Measurements from ENCODE around the gene TMEM256. TPM values are rescaled to one million over a fixed set of nuclear protein-coding genes. Genes with fewer than 3 reads are reported as not detected.

TMEM256 gene
- total RNA-seq (2014; rRNA removed) = 65.1 and 88.9 TPM in 2 replicates
- 152 TPM for polyA plus RNA-seq (2012)

DNA sequence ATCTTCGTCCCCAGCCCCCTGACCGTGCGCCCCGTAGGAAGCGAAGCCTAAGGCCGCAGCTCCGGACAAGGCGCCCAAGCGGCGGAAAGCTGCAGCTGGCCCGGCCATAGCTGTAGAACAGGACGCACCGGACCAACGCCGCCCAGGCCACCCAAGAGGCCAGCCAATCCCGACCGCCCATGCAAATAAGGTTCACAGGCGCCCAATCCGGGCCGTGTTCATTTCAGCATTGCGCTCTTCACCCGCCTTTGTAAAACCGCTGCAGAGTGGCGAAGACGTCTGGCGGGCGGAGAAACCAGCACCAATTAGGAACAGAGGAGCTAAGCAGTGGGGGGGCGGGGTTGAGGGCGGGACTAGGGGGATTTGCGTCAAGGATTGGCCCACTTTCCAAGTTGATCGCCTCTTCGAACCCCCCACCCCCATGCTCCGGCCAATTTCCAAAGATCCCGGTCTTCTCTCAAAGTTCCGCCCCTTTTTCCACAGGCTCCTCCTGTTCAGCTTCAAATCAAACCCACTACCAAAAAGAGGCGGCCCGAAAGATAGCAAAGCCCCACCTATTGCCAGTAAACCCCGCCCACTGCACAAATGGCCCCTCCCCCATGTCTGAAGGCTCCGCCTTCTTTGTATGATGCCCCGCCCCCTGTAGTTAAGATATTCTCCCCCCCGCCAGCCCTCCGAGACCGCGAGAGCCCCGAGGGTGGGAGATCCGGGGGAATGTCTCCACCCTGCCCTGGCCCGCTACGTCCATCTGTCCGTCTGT, at the start of gene TMEM256:
TMEM256 (minus strand) TSS at position 121 of the 760 bp plus-strand sequence; CDS start at position 108, 13 bp downstream.
- peak; percentile 99 for DNase-seq (ENCODE audit: low read depth)

DNA sequence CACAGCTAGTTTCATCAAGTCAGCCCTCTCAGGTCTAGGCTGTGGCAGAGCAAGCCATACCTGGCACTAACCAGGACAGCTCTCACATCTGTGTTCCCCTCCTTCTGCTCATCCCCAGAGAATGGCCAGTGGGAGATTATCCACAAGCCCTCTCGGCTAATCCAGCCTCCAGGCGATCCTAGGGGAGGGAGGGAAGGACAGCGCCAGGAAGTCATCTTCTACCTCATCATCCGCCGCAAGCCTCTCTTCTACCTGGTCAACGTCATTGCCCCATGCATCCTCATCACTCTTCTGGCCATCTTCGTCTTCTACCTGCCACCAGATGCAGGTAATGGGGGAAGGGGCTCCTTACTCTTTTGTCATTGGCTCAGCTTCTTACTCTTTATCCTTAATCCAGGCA, 44.6 kb upstream of the TMEM256 start:
- DNase-seq (ENCODE audit: low read depth) = no peak

DNA sequence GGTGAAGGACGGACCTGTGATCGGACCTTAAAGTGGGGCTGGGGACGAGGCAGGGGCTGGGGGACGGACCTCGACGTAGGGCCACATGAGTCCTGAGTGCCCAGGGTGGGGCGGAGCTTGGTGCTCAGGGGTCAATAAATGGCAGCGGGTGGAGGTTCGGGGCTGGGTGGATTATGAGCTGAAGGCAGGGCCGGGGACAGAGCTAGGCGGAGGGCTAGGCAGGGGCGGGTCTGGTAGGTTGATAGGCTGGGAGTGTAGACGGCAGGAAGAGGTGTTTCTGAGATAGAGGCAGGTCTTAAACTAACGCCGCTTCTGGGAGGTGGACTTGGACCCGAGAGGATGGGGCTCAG, 41.7 kb upstream of the TMEM256 start:
- DNase-seq (ENCODE audit: low read depth) = no peak

DNA sequence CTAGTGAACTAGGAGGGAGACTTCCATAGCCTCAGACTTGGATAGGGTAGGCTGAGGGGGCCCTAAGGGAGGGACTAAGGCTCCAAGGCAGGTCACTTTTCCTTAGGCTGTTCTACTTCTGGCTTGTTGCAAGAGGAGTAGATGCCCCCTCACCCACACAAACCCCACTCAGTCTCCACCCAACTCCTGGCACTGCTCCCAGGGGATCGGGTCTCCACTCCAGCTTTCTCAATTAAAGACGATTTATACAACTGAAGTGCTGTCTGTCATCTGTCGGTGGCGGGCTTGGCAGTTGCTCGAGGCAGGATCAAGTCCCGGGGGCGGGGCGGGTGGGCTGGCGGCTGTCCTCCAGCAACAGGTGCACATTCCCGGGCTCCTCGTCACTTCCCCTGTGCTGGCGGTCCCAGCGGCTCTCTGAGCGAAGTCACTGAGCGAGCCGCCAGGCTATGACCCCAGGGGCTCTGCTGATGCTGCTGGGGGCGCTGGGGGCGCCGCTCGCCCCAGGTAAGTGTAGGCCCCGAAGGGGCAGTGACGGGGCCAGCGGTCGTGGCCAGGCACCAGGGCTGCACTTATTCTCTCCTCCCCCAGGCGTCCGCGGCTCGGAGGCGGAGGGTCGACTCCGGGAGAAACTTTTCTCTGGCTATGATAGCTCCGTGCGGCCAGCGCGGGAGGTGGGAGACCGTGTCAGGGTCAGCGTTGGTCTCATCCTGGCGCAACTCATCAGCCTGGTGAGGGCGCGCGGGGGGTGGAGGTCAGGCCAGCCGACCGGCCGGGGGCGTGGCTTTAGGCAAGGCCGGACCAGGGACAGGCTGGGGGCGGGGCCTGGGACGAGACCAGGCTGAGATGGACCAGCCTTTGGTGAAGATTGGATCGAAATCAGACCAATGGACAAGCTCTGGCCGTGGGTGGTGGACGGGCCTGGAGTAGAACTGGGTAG, 41.1 kb upstream of the TMEM256 start, which contains the start of gene CHRNB1:
CHRNB1 (plus strand) TSS at position 380 of the 937 bp plus-strand sequence; CDS start at position 447, 67 bp downstream.
- DNase-seq (ENCODE audit: low read depth) = peak; percentile 86

DNA sequence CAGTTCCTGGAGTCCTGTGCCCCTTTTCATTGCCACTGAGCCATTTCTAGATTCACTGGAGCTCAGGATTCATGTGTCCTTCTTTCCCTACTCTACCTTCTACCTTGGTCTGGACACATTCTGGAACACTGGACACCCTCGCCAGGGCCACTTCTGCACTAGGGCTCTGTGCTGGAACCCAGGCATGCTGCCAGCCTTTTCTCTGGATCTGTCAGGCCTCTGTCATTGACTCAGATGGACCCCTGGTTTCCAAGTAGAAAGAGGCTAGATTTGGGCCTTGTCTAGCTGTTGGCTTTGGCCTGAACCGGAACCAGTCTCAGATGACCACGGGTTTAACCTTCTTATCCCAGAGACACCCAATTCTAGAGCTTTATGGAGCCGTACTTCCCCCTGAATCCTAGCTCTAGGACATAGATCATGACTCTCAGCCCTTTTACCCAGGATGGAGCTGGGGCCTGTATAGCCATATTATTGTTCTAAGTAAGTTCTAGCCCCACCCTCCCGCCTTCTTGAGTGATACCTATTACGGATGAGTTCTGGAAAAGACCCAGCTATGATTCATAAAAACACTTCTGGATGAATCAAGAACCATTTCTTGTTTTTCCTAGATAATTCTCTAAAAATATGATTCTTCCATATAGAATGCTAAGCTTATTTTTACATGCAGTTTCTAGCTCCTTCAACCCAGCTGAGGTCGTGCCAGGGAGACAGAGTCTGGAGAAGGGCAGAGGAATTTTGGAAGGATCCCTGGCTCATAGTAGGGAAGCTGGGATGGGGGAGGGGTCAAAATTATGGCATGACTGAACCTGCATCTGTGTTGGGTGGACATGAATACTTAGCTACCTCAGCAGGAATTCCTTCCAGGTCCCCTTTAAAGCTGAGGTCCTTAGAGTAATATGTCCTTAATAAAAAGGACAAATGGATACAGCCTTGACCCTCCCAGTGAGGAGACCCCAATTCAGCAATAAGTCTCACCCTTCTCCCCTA, 39.9 kb upstream of the TMEM256 start:
- peak; percentile 73 for DNase-seq (ENCODE audit: low read depth)

DNA sequence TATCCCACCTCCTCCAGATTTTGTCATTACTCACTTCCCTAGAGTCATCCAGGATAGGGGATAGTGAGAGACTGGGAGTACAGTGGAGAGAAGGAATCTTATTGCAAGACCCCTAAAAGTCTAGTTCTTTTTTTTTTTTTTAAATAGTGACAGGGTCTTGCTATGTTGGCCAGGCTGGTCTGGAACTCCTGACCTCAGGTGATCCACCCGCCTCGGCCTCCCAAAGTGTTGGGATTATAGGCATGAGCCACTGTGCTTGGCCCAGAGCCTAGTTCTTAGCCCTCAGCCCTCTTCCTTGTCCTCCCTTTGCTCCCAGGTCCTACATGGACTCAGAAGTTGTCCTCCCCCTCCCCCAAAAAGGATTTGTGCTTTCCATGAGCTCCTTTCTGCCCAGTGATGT, 38.2 kb upstream of the TMEM256 start:
- DNase-seq (ENCODE audit: low read depth) = no peak

DNA sequence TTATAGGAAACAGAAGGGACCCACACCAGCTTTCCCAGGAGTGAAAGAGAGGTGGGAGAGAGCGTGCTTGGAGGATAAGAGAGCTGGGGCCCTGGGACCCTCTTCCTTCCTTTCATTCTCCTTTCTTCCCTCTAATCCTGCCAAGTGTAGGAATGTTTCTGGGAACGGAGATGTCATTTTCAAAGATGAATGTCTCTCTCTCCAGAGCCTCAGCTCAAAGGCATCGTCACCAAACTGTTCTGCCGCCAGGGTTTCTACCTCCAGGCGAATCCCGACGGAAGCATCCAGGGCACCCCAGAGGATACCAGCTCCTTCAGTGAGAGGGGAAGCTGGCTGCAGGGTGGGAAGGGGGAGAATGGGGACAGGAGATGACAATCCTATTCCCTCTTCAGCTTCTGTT, 37.4 kb upstream of the TMEM256 start:
- no peak for DNase-seq (ENCODE audit: low read depth)

DNA sequence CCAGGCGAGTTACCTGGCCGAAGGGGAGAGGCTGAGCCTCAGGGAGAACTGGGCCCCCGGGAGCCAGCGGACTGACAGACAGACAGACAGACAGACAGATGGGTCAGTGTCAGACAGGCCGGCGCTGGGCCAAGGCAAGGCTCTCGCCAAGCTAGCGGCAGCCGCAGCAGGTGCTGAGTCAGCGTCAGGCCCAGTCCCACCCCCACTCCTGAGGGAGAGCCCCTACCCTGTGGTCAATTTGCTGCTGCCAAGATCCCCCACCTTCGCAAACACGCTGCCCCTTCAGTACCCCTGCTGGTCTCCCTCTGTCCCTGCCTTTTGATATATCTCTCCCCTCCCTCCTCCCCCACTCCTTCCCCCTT, 36.9 kb upstream of the TMEM256 start:
- DNase-seq (ENCODE audit: low read depth) = peak; percentile 62

DNA sequence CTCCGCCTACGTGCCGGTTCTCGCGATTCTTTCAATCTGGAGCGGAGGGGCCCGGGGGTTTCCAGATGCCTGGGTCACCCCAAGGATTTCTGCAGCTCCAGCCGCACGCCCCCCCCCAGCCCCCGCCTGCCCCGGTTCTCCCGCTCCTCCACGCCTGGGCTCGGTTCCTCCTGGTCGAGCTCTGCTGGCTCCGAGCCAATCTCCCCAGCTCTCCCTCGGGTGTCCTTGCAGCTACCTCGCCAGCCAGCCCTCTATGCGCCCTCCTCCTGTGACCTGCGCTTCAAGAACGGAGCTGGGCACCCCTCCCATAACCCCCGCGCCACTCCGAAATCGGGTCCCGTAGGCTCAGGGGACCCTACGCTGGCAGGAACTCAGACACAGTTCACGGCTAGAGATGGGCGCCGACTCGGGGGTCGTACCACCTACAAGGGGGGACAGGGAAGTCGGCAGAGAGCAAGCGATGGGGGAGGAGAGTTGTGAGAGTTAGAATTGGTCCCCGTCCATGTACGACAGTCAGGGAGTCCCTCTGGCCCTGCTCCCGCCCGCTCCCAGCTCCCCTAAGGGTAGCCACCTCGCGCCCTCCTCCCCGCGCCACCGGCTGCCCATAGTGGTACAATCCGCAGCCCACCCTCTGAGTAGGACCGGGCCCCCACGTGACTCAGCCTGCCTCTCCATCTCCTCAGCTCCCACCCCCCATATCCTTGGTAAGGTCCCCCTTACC, 36.4 kb upstream of the TMEM256 start:
- DNase-seq (ENCODE audit: low read depth) = peak; percentile 42

DNA sequence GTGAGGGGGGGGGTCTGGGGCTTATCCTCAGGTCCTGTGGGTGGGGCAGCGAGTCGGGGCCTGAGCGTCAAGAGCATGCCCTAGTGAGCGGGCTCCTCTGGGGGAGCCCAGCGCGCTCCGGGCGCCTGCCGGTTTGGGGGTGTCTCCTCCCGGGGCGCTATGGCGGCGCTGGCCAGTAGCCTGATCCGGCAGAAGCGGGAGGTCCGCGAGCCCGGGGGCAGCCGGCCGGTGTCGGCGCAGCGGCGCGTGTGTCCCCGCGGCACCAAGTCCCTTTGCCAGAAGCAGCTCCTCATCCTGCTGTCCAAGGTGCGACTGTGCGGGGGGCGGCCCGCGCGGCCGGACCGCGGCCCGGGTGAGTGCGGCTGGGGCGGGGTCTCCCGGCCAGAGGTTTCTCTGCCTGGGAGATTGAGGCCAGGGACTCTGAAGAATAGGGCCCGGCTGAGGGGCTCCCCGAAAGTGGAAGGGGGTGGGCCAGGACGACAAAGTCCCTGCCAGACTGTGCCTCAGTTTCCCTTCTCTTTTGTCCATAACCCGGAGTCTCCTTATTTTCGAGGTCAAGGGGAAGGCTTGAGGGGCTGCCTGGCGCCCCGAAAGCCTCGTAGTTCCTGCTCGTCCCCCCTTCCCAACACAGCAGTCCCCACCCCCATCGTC, 35.7 kb upstream of the TMEM256 start, which contains the start of gene FGF11:
FGF11 (plus strand) TSS at position 51 of the 651 bp plus-strand sequence; CDS start at position 160, 109 bp downstream.
- no peak for DNase-seq (ENCODE audit: low read depth)

DNA sequence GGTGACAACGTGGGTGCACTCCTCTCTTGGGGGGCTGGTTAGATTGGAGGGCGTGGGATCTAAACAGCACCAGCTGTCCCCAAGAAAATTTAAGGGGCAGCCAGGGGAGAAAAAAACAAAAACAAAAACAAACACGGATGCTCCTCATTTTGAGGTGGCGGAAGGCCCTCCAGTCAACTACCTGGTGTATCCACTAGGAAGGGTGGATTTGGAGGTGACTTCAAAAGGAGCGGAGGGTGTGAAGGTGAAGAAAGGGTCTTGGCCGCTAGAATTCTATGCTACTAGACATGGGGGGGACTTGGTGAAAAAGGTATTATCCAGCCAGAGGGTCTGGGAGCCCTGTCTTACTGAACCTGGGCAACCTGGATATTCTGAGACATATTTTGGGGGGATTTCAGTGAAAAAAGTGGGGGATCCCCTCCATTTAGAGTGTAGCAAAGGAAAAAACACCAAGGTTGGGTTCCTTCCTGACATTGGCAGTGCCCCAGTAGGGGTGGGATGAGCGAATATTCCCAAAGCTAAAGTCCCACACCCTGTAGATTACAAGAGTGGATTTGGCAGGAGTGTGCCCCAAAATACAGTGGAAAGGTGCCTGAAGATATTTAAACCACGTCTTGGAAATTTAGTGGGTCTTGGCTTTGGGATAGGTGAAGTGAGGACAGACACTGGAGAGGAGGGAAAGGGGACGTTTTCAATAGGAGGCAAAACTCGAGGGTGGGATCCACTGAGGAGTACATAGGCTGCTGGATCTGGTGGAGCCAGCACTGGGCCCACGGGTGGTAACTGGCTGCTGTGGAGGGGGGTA, 35.0 kb upstream of the TMEM256 start:
- DNase-seq (ENCODE audit: low read depth) = no peak

DNA sequence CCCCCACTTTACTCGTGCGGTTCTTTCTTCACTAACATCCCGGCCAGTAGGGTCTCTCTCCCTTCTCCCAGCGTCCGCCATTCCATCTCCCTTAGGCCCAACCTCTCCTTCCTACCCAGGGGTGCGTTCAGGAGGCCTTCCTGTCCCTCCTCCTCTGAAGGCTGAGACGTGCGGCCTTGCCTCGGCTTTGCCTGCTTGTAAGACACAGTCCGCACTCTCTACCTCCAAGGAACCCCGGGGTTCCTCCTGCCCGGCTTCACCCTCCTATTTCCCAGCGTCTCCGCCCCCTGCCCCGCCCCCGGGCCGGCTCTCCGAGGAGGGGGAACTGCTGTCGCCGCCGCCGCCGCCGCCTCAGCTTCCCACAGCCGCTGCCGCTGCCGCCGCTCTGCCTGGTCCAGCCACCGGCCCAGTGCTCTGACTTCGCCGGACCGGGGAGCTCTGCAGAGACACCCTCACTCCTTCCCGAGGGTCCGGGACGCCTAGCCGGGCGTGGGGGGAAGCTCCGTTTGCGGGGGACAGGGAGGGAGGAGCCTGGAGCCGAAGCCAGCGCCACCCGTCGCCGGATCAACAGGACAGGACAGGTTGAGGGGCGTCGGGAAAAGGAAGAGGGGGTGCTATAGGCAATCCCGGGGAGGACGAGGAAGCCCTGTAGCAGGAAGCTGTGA, 34.2 kb upstream of the TMEM256 start:
- peak; percentile 59 for DNase-seq (ENCODE audit: low read depth)

DNA sequence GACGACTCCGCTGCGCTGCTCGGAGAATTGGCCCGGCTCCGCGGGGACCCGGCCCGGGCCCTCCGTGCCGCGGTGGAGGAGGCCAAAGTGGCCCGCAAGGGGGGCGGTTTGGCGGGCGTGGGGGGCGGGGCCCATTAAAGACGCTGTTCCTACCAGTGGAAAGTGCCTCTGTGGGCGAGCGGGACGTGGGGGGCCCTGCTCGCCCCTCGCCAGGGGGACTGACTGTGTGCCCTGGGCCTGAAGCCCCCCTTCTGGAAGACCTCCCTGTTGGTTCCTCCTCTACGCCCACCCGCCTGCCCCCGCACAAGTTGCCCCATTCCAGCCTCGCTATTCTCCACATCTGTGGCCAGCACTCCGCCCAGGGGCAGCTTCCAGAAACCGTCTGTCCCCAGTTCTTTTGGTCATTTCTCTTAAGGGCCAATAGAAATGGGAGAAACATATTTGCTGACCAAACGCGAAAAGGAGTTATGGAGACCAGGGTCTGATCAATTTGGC, 33.5 kb upstream of the TMEM256 start:
- no peak for DNase-seq (ENCODE audit: low read depth)

DNA sequence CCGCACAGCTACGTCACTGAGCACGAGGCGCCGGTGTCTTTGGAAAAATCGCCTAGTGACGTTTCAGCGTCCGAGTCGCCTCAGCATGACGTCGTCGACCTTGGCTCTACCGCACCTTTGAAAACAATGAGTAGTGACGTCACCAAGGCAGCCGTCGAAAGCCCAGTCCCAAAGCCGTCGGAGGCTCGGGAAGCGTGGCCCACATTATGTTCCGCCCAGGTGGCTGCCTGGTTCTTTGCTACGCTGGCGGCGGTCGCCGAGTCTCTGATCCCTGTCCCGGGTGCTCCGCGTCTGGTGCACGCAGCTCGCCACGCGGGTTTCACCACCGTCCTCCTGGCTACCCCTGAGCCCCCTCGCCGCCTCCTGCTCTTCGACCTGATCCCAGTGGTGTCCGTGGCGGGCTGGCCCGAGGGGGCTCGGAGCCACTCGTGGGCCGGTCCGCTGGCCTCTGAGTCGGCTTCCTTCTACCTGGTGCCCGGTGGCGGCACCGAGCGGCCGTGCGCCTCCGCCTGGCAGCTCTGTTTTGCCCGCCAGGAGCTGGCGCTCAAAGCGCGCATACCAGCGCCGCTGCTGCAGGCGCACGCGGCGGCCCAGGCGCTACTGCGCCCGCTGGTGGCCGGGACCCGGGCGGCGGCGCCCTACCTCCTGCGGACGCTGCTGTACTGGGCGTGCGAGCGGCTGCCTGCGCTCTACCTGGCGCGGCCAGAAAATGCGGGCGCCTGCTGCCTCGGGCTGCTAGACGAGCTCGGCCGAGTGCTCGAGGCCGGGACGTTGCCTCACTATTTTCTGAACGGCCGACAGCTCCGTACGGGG, 32.9 kb upstream of the TMEM256 start:
- peak; percentile 74 for DNase-seq (ENCODE audit: low read depth)

DNA sequence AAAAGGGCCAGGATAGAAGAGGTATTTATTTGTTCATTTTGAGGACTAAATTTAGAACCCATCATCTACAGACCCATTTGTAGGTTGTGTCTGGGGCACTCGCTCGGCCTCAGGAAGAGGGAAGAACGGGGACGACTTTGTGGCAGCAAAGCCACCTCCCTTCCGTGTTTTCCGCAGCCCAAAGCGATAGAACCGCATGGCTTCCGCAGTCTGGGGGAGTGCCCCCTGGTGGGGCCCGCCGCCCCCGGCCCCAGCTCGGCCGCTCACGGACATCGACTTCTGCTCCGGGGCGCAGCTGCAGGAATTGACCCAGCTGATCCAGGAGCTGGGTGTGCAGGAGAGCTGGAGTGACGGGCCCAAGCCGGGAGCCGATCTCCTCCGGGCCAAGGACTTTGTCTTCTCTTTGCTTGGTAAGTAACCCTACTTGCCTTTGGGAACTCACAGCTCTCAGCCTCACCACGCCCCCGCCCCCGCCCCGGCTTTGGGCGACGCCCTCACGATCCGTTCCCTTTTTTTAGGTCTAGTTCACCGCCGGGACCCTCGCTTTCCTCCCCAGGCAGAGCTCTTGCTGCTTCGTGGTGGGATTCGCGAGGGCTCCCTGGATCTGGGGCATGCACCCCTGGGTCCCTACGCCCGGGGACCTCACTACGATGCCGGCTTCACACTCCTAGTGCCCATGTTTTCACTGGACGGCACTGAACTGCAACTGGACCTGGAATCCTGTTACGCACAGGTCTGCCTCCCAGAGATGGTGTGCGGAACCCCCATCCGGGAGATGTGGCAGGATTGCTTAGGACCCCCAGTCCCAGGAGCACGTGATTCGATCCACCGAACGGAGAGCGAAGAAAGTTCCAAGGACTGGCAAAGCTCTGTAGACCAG, 32.0 kb upstream of the TMEM256 start:
- no peak for DNase-seq (ENCODE audit: low read depth)

DNA sequence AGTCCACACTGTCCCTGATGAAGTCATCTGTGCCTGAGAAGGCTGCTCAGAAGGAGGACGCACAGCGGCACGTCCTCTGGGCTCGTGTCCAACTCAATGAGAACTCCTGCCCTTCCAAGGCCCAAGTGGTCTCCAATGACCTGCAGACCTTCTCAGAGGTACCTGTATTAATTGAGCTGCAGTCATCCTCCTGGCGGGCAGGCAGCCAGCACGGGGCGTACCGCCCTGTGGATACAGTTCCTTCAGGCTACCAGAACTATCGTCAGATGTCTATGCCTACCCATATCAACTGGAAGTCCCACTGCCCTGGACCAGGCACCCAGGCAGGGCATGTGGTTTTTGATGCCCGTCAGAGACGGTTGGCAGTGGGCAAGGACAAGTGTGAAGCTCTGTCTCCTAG, 28.4 kb upstream of the TMEM256 start:
- DNase-seq (ENCODE audit: low read depth) = no peak
